GM12891 (cell line): ENCODE data around the gene NOSIP.

ENCODE experiments used
- POLR2A ChIP-seq: IDR thresholded peaks from 2 replicates; pipeline ENCODE4 v1.6.1; 2011; ENCODE audit warnings: low read depth, low read length, control low read depth
- POLR2AphosphoS5 ChIP-seq: IDR thresholded peaks from 2 replicates; pipeline ENCODE4 v1.6.1; 2011; ENCODE audit warnings: low read depth, low read length, control low read depth

- TF ChIP-seq POLR2AphosphoS5 (no peak), POLR2A (no peak)
Measured at GRCh38 chr19:49542446-49542845, 37.9 kb downstream of the NOSIP start.
